ENCODE measurements around the gene TRAPPC3. TPM values are rescaled to one million over a fixed set of nuclear protein-coding genes. Genes with fewer than 3 reads are reported as not detected.
"Not testable (repeated sequence)": the region's sequence is repeated elsewhere in the genome, so short reads cannot be mapped to it uniquely, and the experiment has no call there.

TRAPPC3 gene
- 100 to 1,000 TPM; 108 to 177 (median 129) TPM for total RNA-seq
- 100 to 1,000 TPM in 1 of 3 donors, 10 to 100 TPM in 2; 75.1 to 102 (median 80.9) TPM for polyA plus RNA-seq

DNA sequence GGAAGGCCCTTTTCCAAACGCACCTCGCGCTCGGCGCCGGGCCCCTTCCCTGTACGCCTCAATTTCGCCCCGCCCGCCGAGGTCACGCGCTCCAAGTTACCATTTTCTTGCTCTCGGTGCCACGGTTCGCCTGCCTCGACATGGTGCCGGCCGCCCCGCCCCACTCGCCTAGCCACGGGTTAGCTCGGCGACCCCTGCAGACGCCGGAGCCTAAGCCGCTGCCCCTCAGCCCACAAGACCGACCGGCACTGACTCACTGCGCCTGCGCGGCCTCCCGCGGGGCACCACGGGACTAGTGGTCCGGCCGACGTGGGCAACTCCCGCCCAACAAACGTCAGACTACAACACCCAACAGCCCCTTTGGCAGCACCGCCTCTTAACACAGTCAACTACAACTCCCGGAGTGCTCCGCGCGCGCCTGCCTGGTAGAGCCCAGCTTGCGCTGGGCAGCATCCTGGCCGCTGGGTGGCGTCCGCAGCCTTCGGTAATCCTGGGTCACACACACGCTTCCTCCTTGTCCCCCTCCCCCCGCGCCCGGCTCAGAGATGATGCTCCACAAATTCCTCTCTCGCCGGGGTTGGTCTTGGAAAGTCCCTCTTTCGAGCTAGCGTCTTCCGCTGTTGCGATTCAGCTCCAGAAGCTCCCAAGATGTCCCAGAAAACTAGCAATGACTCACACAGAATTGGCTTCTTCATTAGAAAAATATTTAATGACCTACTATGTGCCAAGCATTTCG lies at the start of gene TRAPPC3:
TRAPPC3 (minus strand) TSS at position 250 of the 736 bp plus-strand sequence; CDS start at position 142, 108 bp downstream.
- H3K27ac ChIP-seq: peak within 1 kb of the TSS; percentile 97 to 100 (median 99)
- H3K9me3 ChIP-seq: no peaks in the 10 kb centered on the region
- peak; percentile 96 to 98 (median 98) for TF ChIP-seq POLR2AphosphoS5 (IDR thresholded peaks at IDR 0.05)
- TF ChIP-seq POLR2A (IDR thresholded peaks at IDR 0.05): peak; percentile 86 to 87
- TF ChIP-seq EP300 (IDR thresholded peaks at IDR 0.05): peak in 2 of 4 donors; percentile 3 to 60
- TF ChIP-seq, protein P1, sequence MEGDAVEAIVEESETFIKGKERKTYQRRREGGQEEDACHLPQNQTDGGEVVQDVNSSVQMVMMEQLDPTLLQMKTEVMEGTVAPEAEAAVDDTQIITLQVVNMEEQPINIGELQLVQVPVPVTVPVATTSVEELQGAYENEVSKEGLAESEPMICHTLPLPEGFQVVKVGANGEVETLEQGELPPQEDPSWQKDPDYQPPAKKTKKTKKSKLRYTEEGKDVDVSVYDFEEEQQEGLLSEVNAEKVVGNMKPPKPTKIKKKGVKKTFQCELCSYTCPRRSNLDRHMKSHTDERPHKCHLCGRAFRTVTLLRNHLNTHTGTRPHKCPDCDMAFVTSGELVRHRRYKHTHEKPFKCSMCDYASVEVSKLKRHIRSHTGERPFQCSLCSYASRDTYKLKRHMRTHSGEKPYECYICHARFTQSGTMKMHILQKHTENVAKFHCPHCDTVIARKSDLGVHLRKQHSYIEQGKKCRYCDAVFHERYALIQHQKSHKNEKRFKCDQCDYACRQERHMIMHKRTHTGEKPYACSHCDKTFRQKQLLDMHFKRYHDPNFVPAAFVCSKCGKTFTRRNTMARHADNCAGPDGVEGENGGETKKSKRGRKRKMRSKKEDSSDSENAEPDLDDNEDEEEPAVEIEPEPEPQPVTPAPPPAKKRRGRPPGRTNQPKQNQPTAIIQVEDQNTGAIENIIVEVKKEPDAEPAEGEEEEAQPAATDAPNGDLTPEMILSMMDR (IDR thresholded peaks at IDR 0.05): peak; percentile 84 to 97 (median 92)
- H3K27me3 ChIP-seq: no peaks in the 10 kb centered on the region
- peaks cover 0 to 61% (median 45%) of the 10 kb centered on the region in 4 donors for H3K4me1 ChIP-seq
- peak; percentile 100 for DNase-seq
- WGBS, 2 donors: 1% methylated on average over 62 of the region's 62 CpGs
- intact Hi-C loops (cut with DNase I): loop anchor here (1.0 to 5.0 kb wide), 4 partner anchors 39 to 238 kb away; partner anchors contain the start of genes STK40 and THRAP3
- H3K36me3 ChIP-seq: no peaks in the 10 kb centered on the region
- H3K4me3 ChIP-seq: peak within 1 kb of the TSS; percentile 74 to 91 (median 78)

DNA sequence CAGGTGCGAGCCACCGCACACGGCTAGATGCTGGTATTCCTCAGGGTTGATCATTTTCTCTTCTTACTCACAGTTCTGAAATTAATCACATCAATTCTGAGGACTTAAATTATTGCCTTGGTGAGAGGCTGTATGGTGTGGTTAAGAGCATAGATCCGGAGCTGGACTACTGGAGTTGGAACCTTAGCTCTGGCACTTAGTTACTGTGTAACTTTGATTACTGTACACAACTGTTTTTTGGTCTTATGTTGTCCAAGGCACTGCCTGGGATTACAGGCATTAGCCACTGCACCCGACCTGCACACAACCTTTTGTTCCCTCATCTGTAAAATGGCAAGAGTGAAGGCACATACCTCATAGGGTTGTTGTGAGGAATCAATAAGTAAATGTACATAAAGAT lies 49.4 kb upstream of the TRAPPC3 start:
- intact Hi-C loops (cut with DNase I): no loop called here
- Histone ChIP-seq H3K4me3 (no peak overlapping the region), H3K9me3 (no peaks in the 10 kb centered on the region), H3K36me3 (no peaks in the 10 kb centered on the region), H3K27ac (no peak overlapping the region), H3K4me1 (peaks cover 0 to 15% (median 13%) of the 10 kb centered on the region in 4 donors), H3K27me3 (no peaks in the 10 kb centered on the region)
- whole genome bisulfite sequencing, 2 donors: 77 to 89% methylated on average over 5 of the region's 5 CpGs
- TF ChIP-seq EP300 (IDR thresholded peaks at IDR 0.05) (no peak), POLR2AphosphoS5 (IDR thresholded peaks at IDR 0.05) (no peak), POLR2A (IDR thresholded peaks at IDR 0.05) (no peak)
- TF ChIP-seq, protein P1 (IDR thresholded peaks at IDR 0.05): no peak
- DNase-seq: no peak

DNA sequence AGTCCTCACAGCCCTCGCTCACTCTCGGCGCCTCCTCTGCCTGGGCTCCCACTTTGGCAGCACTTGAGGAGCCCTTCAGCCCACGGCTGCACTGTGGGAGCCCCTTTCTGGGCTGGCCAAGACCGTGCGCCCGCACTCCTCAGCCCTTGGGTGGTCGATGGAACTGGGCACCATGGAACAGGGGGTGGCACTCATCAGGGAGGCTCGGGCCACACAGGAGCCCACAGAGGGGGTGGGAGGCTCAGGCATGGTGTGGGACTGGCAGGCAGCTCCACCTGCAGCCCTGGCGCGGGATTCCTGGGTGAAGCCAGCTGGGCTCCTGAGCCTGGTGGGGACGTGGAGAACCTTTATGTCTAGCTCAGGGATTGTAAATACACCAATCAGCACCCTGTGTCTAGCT lies 47.5 kb upstream of the TRAPPC3 start:
- DNase-seq; H3K9me3 ChIP-seq; H3K4me3 ChIP-seq; intact Hi-C loops (cut with DNase I); H3K4me1 ChIP-seq; H3K27me3 ChIP-seq; H3K27ac ChIP-seq; H3K36me3 ChIP-seq: not testable (repeated sequence)
- WGBS, 2 donors: 88 to 92% methylated on average over 12 of the region's 12 CpGs

DNA sequence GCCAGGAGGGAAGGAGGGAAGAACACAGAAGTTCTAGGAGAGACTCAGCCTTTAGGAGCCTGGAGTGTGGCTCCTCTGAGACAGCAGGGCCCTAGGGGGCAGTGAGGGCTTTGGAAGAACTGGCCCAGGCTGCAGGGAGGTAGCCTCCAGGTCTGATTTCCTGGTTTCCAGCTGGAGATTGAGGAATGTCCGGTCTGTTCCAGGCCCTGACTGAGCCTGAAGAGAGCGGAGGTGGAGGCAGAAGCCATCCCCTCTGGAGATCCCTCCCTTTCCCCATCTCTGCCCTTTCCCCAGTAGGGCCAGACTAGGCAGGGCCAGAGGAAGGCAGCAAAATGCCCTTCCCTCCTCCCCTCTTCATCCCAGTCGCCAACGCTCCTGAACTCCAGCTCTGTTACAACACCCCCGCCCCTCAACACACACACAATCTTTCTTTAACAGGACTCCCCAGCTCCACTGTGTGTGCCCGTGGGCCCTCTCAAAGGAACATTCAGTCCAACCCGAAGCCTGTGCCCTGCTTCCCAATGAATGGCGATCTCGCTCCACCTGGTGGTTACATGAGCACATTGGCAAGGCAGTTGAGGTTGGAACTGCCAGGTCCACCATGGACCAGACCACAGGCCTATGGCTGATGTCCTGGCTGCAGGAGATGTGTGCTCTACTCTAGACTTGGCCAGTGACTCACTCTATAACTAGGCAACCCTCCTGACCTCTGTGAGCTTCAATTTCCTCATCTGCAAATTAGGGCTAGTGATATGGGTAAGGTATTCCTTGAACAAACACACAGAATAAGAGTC lies 38.7 kb upstream of the TRAPPC3 start:
- Histone ChIP-seq H3K9me3 (no peaks in the 10 kb centered on the region), H3K4me3 (no peak overlapping the region), H3K27ac (peak overlapping the region; percentile 87 to 100 (median 94)), H3K36me3 (no peaks in the 10 kb centered on the region), H3K4me1 (peaks cover 0 to 28% (median 26%) of the 10 kb centered on the region in 4 donors), H3K27me3 (no peaks in the 10 kb centered on the region)
- TF ChIP-seq, protein P1 (IDR thresholded peaks at IDR 0.05): peak; percentile 79 to 98 (median 95)
- peak in 3 of 4 donors; percentile 52 to 76 (median 61) for TF ChIP-seq POLR2AphosphoS5 (IDR thresholded peaks at IDR 0.05)
- TF ChIP-seq EP300 (IDR thresholded peaks at IDR 0.05): no peak
- TF ChIP-seq POLR2A (IDR thresholded peaks at IDR 0.05): no peak
- peak; percentile 96 for DNase-seq
- intact Hi-C loops (cut with DNase I): loop anchor here (1.0 to 5.0 kb wide), 4 partner anchors 34 to 99 kb away; partner anchors contain the start of genes THRAP3 and TRAPPC3
- 3 to 12% methylated on average over 9 of the region's 9 CpGs for WGBS, 2 donors
